HepG2 (cell line): ENCODE data around the gene MS4A10. TPM values are rescaled to one million over a fixed set of nuclear protein-coding genes. Genes with fewer than 3 reads are reported as not detected.

ENCODE experiments used
- ATAC-seq: fragments of 200-7000 bp; cut with Tn5 transposase; 3 replicates; pipeline ENCODE4 v1.9.1; 2020; ENCODE audit warnings: mild to moderate bottlenecking, moderate library complexity
- BruUV-seq: library from RNA; stranded (reverse); fragments of 400-500 nt; replicated peaks from 2 replicates; lab custom pipeline; 2021; lab: Mats Ljungman, UMichigan
- CTCF ChIA-PET: fragments of 300-600 bp; formaldehyde crosslinking; extraction: SDS; loops from one replicate; lab custom pipeline; 2021; ENCODE audit warnings: low total read pairs, inconsistent platforms, low intra/inter-chr PET ratio; lab: Yijun Ruan, JAX
- POLR2A ChIA-PET: fragments of 350-600 bp; sonication (Branson Sonifier 250); formaldehyde crosslinking; loops from one replicate; lab custom pipeline; 2020; ENCODE audit warnings: antibody characterized with exemption, inconsistent platforms; lab: Yijun Ruan, JAX
- DNase-seq: peaks from one replicate; pipeline ENCODE4 v3.0.0-alpha.2; 2015; ENCODE audit warnings: low spot score
- FAIRE-seq: peaks from 3 replicates; lab custom pipeline; 2011; peaks lifted over from hg19 to GRCh38; lab: Jason Lieb, UNC
- H2AFZ ChIP-seq: one replicate; pipeline ENCODE4 v1.6.1; 2011; ENCODE audit warnings: low read length, inconsistent platforms
- H3K27ac ChIP-seq: fragments of 300-600 bp; 3 replicates; pipeline ENCODE4 v1.8.0; 2011; ENCODE audit warnings: mixed run types, mild to moderate bottlenecking, mixed read lengths, low read length, inconsistent platforms; ENCODE audit not compliant: insufficient read depth; ENCODE audit errors: extremely low read length
- H3K27me3 ChIP-seq, 2 experiments: fragments of 200-600 bp in 1 of 2; 2 replicates in 1 of 2; 3 replicates in 1 of 2; pipeline versions ENCODE4 v1.6.0 to v1.8.0; 2011; ENCODE audit warnings: low read length in 2 of 2, mild to moderate bottlenecking in 2 of 2, moderate library complexity in 2 of 2, inconsistent platforms in 1 of 2; ENCODE audit not compliant: insufficient read depth in 2 of 2, control insufficient read depth in 1 of 2
- H3K36me3 ChIP-seq, 2 experiments: fragments of 200-600 bp in 1 of 2; replicated peaks in 1 of 2; 2 replicates in 1 of 2; 3 replicates in 1 of 2; pipeline versions ENCODE4 v1.5.1 to v1.8.0; 2011; ENCODE audit warnings: low read length in 2 of 2, inconsistent platforms in 1 of 2; ENCODE audit not compliant: insufficient read depth in 2 of 2, control insufficient read depth in 1 of 2
- H3K4me1 ChIP-seq: 2 replicates; pipeline ENCODE4 v1.5.1; 2012; ENCODE audit warnings: low read length, inconsistent platforms; ENCODE audit not compliant: insufficient read depth
- H3K4me2 ChIP-seq: 2 replicates; pipeline ENCODE4 v1.6.0; 2011; ENCODE audit warnings: low read depth, low read length, inconsistent platforms
- H3K4me3 ChIP-seq, 3 experiments: fragments of 200-600 bp in 1 of 3; sonication (generic), shearing (Covaris generic) in 1 of 3; replicated peaks in 1 of 3; 2 replicates each; pipeline ENCODE4 v1.5.1; 2011 to 2016; ENCODE audit warnings: low read length in 3 of 3, inconsistent platforms in 2 of 3, low read depth in 2 of 3, mild to moderate bottlenecking in 2 of 3, control low read depth in 1 of 3, mixed read lengths in 1 of 3; ENCODE audit not compliant: insufficient read depth in 1 of 3
- H3K79me2 ChIP-seq: one replicate; pipeline ENCODE4 v1.6.1; 2011; ENCODE audit warnings: low read length, inconsistent platforms; ENCODE audit not compliant: insufficient read depth
- H3K9ac ChIP-seq: 2 replicates; pipeline ENCODE4 v1.6.0; 2011; ENCODE audit warnings: mild to moderate bottlenecking, low read depth, low read length, inconsistent platforms; ENCODE audit not compliant: insufficient read depth
- H3K9me3 ChIP-seq: 2 replicates; pipeline ENCODE4 v1.5.1; 2012; ENCODE audit warnings: mild to moderate bottlenecking, low read length
- H4K20me1 ChIP-seq: 2 replicates; pipeline ENCODE4 v1.6.0; 2011; ENCODE audit warnings: inconsistent platforms, mild to moderate bottlenecking, low read length, moderate library complexity; ENCODE audit not compliant: insufficient read depth
- CEBPB ChIP-seq: IDR thresholded peaks from 2 replicates; pipeline ENCODE4 v1.6.1; 2011; ENCODE audit warnings: low read depth, low read length, improper control_type of control experiment, borderline replicate concordance
- DNMT1 ChIP-seq: sonication (generic); formaldehyde crosslinking; IDR thresholded peaks from 2 replicates; pipeline ENCODE4 v1.5.1; 2020; ENCODE audit warnings: mild to moderate bottlenecking, missing genetic modification reagents
- GATA4 ChIP-seq: sonication (generic); IDR thresholded peaks from 2 replicates; pipeline ENCODE4 v1.6.1; 2016; ENCODE audit warnings: antibody characterized with exemption, low read depth, borderline replicate concordance
- MIXL1 ChIP-seq: IDR thresholded peaks from 2 replicates; pipeline ENCODE4 v1.6.1; 2016
- NFATC3 ChIP-seq: sonication (generic); formaldehyde crosslinking; IDR thresholded peaks from 2 replicates; pipeline ENCODE4 v1.5.1; 2020; ENCODE audit warnings: mild to moderate bottlenecking, missing genetic modification reagents
- NFIC ChIP-seq: IDR thresholded peaks from 2 replicates; pipeline ENCODE4 v1.6.1; 2012; ENCODE audit warnings: mild to moderate bottlenecking, low read length, inconsistent platforms
- SAP130 ChIP-seq: IDR thresholded peaks from 2 replicates; pipeline ENCODE4 v1.6.1; 2016; ENCODE audit warnings: low read depth
- SP140L ChIP-seq: sonication (generic); formaldehyde crosslinking; IDR thresholded peaks from 2 replicates; pipeline ENCODE4 v1.4.0; 2020; ENCODE audit warnings: missing genetic modification reagents, borderline replicate concordance
- SP4 ChIP-seq: sonication (generic); formaldehyde crosslinking; IDR thresholded peaks from 2 replicates; pipeline ENCODE4 v1.8.1; 2023; ENCODE audit warnings: mild to moderate bottlenecking, missing genetic modification reagents
- TAF1 ChIP-seq: sonication (generic); formaldehyde crosslinking; IDR thresholded peaks from 2 replicates; pipeline ENCODE4 v1.4.0; 2020; ENCODE audit warnings: missing genetic modification reagents
- TFDP1 ChIP-seq: IDR thresholded peaks from 2 replicates; pipeline ENCODE4 v1.6.1; 2016; ENCODE audit warnings: missing compliant biosample characterization, missing genetic modification reagents, borderline replicate concordance
- ZNF20 ChIP-seq: sonication (generic); formaldehyde crosslinking; IDR thresholded peaks from 2 replicates; pipeline ENCODE4 v1.4.0; 2020; ENCODE audit warnings: mild to moderate bottlenecking, moderate library complexity, missing genetic modification reagents
- ZNF333 ChIP-seq: sonication (generic); formaldehyde crosslinking; IDR thresholded peaks from 2 replicates; pipeline ENCODE4 v1.4.0; 2020; ENCODE audit warnings: mild to moderate bottlenecking, missing genetic modification reagents, borderline replicate concordance
- ZNF34 ChIP-seq: sonication (generic); formaldehyde crosslinking; IDR thresholded peaks from 2 replicates; pipeline ENCODE4 v1.4.0; 2020; ENCODE audit warnings: mild to moderate bottlenecking, missing genetic modification reagents, borderline replicate concordance
- ZNF484 ChIP-seq: sonication (generic); formaldehyde crosslinking; IDR thresholded peaks from 2 replicates; pipeline ENCODE4 v1.5.1; 2020; ENCODE audit warnings: mild to moderate bottlenecking, low read depth, missing genetic modification reagents, borderline replicate concordance
- ZNF577 ChIP-seq: sonication (generic); formaldehyde crosslinking; IDR thresholded peaks from 2 replicates; pipeline ENCODE4 v1.4.0; 2020; ENCODE audit warnings: mild to moderate bottlenecking, low read depth, missing genetic modification reagents, borderline replicate concordance
- ZNF614 ChIP-seq: IDR thresholded peaks from 2 replicates; pipeline ENCODE4 v1.6.1; 2018; ENCODE audit warnings: missing biosample characterization, missing genetic modification reagents, inconsistent platforms, borderline replicate concordance
- ZNF720 ChIP-seq: sonication (generic); formaldehyde crosslinking; IDR thresholded peaks from 2 replicates; pipeline ENCODE4 v1.4.0; 2020; ENCODE audit warnings: missing genetic modification reagents
- WGBS: methylation state at CpG from one replicate; pipeline ENCODE4 v1.1.6; 2017; ENCODE audit warnings: low lambda C conversion rate; 5-methylcytosine and 5-hydroxymethylcytosine counted together
- in situ Hi-C: cut with HindIII; loops from 2 replicates; pipeline ENCODE4 v1.10.0; 2017; ENCODE audit warnings: low pct_unique_long_range_greater_than_20kb; ENCODE audit not compliant: extremely low pct_ligation_motif_present
- intact Hi-C: fragments of 100-400 bp; cut with micrococcal nuclease; formaldehyde crosslinking; loops from one replicate; pipeline ENCODE4 v1.10.0; 2022; ENCODE audit not compliant: unreplicated experiment
- polyA plus RNA-seq, 8 experiments: library from polyadenylated mRNA; depleted of rRNA in 3 of 8; stranded (reverse) in 7 of 8; unstranded in 1 of 8; fragments of >200 nt; fragmentation: Illumina TruSeq in 4 of 8; extraction: Trizol in 4 of 8; gene quantifications; 2 replicates each; pipeline versions ENCODE4 v1.2.1 to v1.2.3, GENCODE V29; 2011 to 2016; ENCODE audit warnings: low read depth in 4 of 8, missing spikeins in 1 of 8, mixed read lengths in 1 of 8; ENCODE audit not compliant: insufficient read depth in 1 of 8
- total RNA-seq, 5 experiments: library from RNA; depleted of rRNA; stranded (reverse); fragments of >200 nt; fragmentation: Illumina TruSeq; extraction: Trizol; gene quantifications; 2 replicates each; pipeline ENCODE4 v1.2.3, GENCODE V29; 2016; ENCODE audit warnings: low read depth in 1 of 5
- TF ChIP-seq, protein P1 (sequence below): sonication (generic); formaldehyde crosslinking; IDR thresholded peaks from 2 replicates; pipeline ENCODE4 v1.5.0; 2020; ENCODE audit warnings: missing genetic modification reagents

MS4A10 gene
- total and polyA plus RNA-seq, 2 of the 13 experiments (the other 11 are each of a cell fraction or from before 2014, with no cell fraction given) = not detected

GRCh38 chr11:60797846-60798630 is 12.9 kb downstream of the MS4A10 start:
- Histone ChIP-seq H3K36me3 (no peaks in the 10 kb centered on the region), H3K9me3 (no peaks in the 10 kb centered on the region), H3K4me3 (no peak overlapping the region), H2AFZ (no peak overlapping the region), H4K20me1 (no peaks in the 10 kb centered on the region), H3K4me2 (no peak overlapping the region), H3K27ac (no peak overlapping the region), H3K27me3 (peaks cover 0 to 13% of the 10 kb centered on the region in 2 experiments; a peak in 4 of 5 replicates), H3K79me2 (no peaks in the 10 kb centered on the region), H3K4me1 (no peaks in the 10 kb centered on the region), H3K9ac (no peak overlapping the region)
- 36% methylated on average over 5 of the region's 17 CpGs for WGBS
- ChIA-PET POLR2A (no interaction called here), CTCF (no interaction called here)
- no peak for ATAC-seq
- TF ChIP-seq ZNF34 (no peak), ZNF484 (CRISPR knock-in tag) (no peak), DNMT1 (CRISPR knock-in tag) (no peak), SAP130 (CRISPR knock-in tag) (no peak), NFIC (no peak), ZNF720 (CRISPR knock-in tag) (no peak), ZNF577 (no peak), SP4 (no peak), GATA4 (no peak), SP140L (CRISPR knock-in tag) (no peak), CEBPB (no peak), NFATC3 (CRISPR knock-in tag) (no peak), TFDP1 (CRISPR knock-in tag) (no peak), ZNF20 (CRISPR knock-in tag) (no peak), TAF1 (CRISPR knock-in tag) (no peak), ZNF333 (CRISPR knock-in tag) (no peak), ZNF614 (CRISPR knock-in tag) (no peak), MIXL1 (CRISPR knock-in tag) (no peak)
- TF ChIP-seq, protein P1, sequence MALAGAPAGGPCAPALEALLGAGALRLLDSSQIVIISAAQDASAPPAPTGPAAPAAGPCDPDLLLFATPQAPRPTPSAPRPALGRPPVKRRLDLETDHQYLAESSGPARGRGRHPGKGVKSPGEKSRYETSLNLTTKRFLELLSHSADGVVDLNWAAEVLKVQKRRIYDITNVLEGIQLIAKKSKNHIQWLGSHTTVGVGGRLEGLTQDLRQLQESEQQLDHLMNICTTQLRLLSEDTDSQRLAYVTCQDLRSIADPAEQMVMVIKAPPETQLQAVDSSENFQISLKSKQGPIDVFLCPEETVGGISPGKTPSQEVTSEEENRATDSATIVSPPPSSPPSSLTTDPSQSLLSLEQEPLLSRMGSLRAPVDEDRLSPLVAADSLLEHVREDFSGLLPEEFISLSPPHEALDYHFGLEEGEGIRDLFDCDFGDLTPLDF = no peak
- no peak for DNase-seq
- no peak for FAIRE-seq
- in situ Hi-C loops = no loop called here
- intact Hi-C loops = no loop called here
- no TSS peak for BruUV-seq
